ENCODE data around the gene GASK1B.
A peak's percentile ranks its signal among the peaks of the same experiment; 100 is the strongest.

DNA sequence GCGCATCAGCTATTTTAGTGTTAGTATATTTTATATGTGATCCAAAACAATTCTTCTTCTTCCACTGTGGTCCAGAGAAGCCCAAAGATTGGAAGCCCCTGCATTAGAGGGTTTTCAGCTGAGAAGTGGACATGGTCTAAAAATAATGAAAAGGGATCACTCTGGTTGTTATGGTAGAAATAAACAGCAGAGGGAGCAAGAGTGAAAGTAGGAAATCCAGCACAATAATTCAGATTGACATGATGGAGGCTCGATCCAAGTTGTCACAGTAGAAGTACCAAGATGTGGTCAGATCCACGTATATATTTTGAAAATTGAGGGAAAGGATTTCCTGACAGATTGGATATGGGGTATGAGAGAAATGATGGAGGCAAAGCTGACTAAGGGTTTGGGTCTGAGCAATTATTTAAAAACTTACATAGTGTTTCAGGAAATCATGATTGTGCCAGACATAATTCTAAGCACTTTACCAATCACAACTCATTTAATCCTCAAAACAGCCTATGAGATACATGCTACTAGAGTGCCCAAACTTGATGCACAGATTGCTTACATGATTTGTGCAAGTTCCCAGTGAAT lies 20.4 kb upstream of the GASK1B start:
- TF ChIP-seq, protein P1, sequence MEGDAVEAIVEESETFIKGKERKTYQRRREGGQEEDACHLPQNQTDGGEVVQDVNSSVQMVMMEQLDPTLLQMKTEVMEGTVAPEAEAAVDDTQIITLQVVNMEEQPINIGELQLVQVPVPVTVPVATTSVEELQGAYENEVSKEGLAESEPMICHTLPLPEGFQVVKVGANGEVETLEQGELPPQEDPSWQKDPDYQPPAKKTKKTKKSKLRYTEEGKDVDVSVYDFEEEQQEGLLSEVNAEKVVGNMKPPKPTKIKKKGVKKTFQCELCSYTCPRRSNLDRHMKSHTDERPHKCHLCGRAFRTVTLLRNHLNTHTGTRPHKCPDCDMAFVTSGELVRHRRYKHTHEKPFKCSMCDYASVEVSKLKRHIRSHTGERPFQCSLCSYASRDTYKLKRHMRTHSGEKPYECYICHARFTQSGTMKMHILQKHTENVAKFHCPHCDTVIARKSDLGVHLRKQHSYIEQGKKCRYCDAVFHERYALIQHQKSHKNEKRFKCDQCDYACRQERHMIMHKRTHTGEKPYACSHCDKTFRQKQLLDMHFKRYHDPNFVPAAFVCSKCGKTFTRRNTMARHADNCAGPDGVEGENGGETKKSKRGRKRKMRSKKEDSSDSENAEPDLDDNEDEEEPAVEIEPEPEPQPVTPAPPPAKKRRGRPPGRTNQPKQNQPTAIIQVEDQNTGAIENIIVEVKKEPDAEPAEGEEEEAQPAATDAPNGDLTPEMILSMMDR (IDR thresholded peaks at IDR 0.05): peak in 1 of 3 donors; percentile 31
- no peak for TF ChIP-seq POLR2A (IDR thresholded peaks at IDR 0.05)

Data from ovary (tissue), 3 donors.